NOMO-1 (cell line): ENCODE results near the gene CSRP1.
"Not testable (repeated sequence)": the region's sequence is repeated elsewhere in the genome, so short reads cannot be mapped to it uniquely, and the experiment has no call there.

Experiments used
- DNase-seq, 2 experiments: peaks; one replicate each; lab custom pipeline; 2025; ENCODE audit not compliant: unreplicated experiment in 2 of 2; lab: John Stamatoyannopoulos, UW

CSRP1 gene

DNA sequence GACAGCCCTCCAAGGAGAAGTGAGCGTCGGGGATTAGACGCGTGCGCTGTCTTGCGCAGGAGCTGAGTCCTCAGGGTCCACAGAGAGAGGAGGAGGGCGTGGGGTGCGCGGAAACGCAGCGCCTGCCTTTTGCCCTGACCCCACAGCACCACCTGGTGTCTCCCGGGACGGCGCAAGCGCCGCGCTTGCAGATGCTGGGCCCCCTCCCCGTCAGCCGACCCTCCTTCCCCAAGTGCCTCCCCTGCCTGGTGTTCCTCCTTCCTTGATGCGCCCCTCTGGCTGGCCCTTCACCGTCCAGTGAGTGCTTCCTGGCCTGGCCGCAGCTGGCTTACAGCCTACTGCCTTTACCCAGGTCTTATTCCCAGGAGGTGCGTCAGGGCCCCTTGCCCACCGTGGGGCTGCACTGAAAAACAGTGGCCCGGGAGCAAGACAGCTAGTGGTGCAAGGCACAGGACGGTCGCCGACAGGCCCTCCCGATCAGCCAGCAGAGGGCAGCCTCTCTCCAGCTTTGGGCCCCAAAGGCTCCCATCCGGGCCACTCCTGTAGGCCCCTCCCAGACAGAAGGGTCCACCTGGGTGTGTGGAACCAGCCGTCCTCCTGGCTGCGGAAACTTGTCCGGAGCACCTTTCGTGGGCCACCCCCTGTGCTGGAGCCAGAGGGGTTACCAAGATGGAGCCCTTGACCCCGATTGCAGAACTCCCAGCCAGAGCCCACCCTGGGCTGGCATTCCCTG is 25.0 kb downstream of the CSRP1 start:
- peak; percentile 73 to 86 for DNase-seq

DNA sequence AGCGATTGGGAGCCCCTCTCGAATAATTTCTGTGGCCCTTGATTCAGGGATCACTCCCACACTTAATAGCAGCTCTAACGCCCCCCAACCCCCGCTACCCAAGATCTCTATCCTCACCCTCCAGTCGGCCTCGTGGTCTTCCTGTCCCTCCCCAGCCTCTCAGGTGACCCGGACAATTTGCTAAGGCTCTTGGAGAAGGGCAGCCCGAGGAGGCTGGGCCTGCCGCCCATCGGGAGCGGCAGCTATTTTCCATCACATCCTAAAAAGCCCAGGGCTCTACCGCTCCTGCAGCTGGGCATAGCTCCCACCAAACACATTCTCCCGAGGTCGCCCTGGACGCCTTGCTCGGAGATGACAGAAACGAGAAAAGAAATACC is 25.9 kb downstream of the CSRP1 start:
- no peak for DNase-seq

DNA sequence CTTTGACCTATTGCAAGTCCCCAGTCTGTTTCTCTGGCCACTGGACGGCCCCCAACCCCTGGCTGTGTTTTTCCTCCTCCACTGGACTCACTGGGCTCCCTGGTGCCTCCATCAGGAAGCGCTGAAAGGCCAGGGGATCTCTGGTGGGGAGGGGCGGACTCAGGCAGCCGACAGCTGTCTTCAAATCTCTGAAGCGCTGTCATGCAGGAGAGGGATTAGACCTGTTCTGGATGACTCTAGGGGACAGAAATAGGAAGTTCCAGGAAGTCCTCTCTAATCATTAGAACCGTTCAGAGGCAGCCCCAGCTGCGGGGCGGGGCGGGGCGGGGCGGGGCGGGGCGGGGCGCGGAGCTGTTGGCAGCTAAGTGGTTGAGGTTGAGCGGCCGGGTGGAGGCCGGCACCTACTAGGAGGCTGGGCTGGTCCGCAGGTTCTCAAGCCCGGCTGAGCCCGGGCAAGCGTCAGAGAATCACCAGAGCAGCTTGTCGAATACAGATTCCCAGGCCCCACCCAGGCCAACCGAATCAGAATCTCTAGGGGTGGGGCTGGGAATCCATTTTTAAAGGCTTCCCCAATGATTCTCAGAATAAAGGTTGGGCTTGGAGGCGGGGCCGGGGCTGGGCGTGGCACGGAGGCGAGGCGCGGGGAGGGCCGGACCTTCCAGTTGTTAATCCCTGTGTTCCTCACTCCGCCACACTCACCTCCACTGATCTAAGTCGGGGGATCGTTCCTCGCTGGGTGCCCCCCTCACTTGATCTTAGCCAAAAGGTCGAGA is 26.5 kb downstream of the CSRP1 start:
- peak; percentile 83 to 94 for DNase-seq

DNA sequence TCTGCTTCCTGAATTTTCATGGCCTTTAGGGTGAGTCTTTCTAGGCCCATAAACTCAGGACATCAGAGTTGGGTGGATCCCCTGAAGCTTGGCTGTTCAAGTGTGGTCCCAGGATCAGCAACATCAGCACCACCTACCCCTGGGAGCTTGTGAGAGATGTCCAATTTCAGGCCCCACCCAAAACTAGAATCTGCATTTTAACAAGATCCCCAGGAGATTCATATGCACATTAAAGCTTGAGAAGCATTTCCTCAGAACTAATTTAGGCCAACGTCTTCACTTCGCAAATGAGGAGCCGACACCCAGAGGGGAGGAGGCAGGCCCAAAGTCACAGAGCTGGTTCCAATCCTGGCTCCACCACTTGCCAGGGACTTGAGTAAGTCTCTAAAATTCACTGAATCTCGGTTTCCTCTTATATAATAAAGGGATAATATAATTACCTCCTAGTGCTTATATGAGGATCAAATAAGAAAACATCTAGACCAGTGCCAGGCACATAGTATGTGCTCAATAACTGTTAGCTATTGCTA is 27.7 kb downstream of the CSRP1 start:
- no peak for DNase-seq

DNA sequence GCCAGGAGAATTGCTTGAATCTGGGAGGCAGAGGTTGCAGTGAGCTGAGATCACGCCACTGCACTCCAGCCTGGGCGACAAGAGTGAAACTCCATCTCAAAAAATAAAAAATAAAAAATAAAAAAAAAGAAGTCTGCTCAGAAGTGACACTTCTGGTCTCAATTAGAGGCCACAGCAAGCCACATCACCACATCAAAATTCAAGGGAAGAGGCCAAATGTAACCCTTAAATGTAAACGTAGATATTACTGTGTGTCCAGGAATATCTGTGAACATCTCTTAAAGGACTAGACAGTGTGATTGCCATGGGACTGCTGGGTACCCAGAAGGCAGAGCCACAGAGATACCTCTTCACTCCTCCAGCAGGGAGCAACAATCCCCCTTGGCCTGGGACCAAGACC is 28.3 kb downstream of the CSRP1 start:
- not testable (repeated sequence) for DNase-seq

DNA sequence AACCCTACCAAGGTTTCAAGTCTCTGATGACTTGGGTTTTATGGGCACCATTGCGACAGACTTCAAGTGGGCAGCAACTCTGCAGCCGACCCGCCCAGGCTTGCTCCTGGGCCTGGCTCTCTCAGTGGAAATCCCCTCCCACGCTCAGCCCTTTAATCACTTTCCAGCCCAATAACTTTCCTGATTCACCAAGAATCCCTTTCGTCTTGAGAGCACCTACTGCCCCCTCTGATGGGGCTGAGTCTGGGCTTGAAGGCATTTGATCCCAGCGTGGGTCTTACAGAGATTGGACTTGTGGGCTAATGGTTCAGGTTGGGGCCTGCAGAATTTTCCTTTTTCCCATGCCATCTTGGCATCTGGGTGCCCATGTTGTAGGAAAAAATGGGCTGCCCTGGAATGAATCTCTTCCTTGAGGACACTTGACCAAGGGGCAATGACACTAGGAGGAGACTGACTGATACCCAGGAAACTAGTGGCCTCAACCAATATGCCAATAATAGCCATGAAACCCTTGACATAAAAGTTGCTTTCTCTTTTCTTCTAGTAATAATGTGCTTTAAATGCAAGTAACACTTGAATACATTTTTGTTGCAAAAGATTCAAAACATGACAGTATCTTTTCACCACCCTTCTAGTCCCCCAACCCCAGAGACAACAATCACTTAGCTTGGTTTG is 30.1 kb downstream of the CSRP1 start:
- peak in 1 of 2 experiments; percentile 47 for DNase-seq

DNA sequence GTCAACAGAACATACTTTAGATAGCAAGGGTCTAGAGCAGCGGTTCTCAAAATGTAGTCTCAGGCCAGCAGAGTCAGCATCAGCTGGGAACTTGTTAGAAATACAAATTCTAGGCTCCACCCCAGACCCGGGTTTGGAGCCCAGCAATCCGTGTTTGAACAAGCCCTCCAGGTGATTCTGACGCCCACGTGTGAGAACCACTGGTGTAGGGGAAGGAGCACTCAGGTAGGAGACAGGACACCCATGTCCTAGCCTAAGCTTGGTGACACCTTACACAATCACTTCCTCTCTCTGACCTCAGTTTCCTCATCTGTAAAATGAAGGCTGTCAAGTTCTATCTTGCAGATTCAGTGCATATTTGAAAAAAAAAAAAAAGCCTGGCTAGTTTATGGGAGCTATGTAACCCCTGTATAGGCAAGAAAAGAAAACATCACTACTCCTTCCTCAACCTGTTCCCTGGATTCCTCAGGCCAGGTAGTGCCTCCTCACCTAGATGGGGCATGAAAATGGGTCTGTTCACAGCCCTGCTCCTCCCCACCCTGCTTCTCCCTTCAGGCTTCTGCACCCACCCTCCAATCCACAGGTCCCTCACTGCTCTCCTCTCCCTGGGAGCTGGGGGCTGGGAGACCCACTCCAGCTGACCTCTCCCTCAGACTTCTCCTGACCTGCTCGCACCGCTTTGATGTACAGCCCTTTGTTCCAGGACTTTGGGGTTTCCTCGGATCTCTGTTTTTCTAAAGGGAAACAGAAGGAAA is 30.8 kb downstream of the CSRP1 start:
- no peak for DNase-seq

DNA sequence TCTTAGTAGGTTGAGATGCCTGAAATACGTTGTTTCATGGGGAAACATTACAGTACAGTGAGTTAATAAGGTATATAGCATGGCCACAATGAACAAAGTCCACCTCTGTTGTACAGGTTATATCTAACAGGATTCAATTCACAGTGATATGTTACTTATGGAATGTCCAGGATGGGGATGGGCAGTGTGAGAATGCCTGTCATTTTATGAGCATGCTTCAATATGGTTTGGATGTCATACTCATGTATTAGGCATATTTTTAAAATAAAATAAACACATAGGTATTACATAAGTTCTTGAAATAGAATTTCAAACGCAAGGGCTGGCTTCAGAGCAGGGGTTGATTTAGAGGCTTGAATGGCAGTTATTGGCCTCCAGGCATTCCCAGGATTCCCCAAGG is 31.8 kb downstream of the CSRP1 start:
- DNase-seq, result no peak

DNA sequence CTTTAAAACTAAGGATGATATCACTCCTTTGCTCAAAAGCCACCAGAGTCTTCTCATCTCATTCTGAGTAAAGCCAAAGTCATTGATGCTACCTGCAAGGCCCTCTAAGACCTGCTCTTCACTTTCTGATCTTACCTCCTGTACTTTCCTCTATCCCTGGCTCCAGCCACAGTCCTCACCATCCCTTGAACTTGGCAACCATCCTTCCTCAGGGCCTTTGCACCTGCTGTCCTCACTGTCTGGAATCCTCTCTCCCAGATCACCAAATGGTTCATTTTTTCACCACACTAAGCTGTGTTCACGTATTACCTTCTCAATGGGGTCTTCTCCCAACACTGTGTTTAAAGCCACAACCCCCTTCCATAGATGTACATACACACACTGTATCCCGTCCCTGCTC is 33.6 kb downstream of the CSRP1 start:
- DNase-seq, result no peak

DNA sequence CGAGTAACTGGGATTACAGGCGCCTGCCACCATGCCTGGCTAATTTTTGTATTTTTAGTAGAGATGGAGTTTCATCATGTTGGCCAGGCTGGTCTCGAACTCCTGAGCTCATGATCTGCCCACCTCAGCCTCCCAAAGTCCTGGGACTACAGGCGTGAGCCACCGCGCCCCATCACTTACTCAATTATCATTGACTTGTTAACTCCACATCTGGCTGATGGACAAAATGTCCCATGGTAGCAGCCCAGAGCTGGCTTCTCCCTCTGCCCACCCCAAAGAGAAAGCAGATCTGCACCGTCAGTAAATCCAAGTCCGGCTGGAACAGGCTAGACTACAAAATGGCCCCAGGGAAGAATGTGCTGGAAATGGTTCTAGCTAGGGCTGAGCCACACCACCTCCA is 34.6 kb downstream of the CSRP1 start:
- DNase-seq, result not testable (repeated sequence)

DNA sequence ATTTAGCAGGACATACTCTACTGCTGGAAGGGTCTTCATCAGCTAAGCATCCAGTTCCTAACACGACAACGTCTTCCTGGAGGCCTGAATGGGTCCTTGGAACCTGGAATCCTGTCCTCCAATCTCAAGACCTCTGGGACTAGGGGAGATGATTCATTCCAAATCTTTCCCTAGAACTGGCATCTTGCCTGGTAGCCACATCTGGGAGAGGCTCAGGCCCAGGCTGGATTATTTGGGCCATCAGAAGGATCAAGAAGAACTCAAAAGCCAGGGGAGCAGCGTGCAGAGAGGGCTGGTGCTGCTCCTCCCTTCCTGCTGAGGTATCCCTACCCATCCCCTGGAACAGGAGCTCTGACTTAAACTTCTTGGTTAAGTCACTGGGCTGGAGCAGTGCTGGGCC is 35.2 kb downstream of the CSRP1 start:
- DNase-seq, result no peak

DNA sequence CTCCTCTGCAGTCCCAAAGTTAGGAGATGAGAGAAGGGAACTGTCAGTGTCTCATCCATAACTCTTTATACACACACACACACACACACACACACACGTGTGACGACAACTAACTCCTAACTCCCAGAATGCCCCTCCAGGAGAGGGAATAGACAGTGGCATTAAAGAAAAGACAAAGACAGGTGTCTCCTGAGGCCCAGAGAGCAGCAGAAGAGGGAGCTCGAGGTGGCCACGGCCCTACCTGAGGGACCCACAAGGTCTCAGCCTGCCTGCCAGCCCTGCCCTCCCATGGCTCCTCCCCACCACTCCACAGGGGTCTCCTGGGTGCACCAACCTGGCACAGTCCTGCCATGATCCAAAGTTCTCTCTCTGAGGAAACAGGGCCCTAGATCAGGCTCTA is 36.3 kb downstream of the CSRP1 start:
- DNase-seq, result no peak

DNA sequence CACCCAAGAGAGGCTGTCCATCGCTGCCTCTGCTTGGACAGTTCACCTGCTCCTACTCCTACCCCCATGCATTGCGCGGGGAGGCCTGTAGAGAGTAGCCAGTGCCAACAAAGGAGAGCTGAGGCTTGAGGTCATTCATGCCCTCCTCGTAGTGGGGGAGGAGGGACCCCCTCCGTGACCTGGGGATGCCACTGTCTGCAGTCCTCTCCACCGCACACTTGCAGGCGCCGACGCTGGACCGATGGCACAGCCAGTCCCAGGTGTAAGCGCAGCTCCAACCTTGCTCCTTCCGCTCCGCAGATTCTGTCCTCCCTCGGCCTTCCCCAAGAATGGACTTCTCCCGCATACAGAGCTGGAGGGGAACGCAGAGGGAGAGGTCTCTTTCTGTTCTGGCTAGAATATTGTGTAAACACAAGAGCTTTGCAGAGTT is 37.3 kb downstream of the CSRP1 start:
- DNase-seq, result no peak

DNA sequence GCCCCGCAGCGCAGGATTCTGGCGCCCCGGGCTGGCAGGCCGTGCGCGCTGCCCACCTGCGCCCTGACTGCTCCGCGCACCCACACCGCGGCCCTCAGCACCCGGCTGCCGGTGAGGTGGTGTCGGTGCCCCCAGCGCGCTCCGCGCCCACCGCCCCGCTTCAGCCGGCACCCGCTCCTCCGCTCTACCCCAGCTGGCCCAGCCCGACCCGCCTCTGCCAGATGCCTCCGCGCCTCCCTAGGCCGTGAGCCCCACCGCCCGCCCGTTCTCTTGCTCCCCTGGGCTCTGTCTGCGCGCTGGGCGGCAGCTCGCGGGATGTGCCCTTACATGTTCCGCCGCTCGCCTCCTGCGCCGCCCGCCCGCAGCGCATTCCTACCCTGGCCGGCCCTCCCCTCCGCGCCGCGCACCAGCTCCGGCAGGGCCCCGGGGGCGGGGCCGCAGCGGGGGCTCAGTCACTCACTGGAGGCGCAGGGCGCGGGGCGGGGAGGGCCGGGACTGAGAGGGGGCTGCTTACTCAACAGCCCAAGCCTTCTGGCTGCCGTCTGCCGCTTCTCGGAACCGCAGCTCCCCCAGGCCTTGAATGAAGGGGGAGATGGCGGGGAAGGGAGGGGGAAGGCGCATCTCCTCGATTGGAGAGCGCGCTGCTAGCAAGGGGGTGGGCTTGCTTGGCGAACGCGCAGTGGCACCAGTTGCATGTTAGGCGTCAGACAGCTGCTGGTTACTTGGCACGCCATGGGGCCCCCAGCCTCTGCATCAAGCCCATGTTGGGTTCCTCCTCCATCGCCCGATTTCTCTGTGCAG is 37.9 kb downstream of the CSRP1 start, which contains the start of gene PHLDA3:
Gene PHLDA3 (minus strand): TSS at position 345 of the 801 bp plus-strand sequence. CDS start 402 bp downstream, outside the sequence.
- peak; percentile 59 to 84 for DNase-seq

DNA sequence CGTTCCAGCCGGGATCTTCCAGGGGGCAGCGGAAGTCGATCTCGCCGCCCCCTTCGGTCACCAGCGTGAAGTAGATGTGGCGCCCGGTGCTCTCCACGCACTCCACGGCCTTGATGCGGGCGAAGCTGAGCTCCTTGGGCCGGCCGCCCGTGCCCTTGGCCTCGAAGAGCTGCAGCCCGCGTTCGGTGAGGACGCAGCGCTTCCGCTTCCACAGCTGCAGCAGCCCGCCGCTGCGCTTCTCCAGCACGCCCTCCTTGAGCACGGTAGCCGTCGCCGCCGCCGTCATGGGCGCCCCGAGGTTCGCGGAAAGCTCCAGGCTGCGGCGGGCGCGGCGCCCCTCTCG is 38.5 kb downstream of the CSRP1 start:
- DNase-seq, result peak in 1 of 2 experiments; percentile 41

DNA sequence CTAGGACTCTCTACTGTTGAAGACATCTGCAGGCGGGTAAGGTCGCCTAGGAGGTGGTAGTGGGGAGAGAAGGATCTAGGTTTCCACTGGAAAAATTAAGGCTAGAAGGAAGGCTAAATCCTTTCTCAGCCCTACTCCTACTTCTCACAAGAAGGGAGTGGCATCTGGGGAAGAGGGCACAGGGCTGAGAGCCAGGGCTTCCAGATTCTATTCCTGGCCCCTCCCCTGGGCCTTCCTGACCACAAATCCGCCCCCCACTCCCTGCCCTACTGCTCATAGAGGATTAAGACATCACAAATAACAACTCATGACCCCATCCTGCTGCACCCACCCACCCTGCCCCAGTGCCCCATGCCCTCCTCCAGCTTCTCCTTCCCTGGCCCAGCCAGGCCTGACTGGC is 40.4 kb downstream of the CSRP1 start:
- DNase-seq, result no peak

DNA sequence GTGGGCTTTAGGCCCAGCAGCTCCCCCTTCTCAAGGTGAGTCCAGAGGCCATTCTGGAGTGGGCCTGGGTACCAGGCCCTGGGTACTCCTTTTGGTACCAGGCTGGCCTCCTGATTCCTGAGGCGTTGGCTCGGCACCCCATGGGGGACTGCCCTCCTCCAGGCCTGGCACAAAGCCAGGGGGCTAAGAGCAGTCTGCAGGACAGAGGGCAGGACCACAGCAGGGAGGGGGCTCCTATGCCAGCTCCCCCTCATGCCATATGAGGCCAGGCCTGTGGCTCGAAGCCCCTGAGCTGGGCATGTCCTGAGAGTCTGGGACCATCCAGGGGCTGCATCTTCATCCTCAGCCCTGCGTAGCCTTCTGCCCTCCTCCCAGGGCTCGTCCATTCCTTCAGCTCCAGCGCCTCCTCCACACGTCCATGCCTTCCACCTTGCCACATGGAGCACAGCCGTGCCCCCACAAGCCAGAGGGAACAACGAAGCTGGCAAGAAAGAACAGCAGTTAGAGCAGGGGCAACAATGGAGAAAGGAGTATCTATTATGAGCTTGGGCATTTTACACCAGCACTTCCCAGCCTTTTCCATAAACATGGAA is 41.1 kb downstream of the CSRP1 start:
- DNase-seq, result no peak

DNA sequence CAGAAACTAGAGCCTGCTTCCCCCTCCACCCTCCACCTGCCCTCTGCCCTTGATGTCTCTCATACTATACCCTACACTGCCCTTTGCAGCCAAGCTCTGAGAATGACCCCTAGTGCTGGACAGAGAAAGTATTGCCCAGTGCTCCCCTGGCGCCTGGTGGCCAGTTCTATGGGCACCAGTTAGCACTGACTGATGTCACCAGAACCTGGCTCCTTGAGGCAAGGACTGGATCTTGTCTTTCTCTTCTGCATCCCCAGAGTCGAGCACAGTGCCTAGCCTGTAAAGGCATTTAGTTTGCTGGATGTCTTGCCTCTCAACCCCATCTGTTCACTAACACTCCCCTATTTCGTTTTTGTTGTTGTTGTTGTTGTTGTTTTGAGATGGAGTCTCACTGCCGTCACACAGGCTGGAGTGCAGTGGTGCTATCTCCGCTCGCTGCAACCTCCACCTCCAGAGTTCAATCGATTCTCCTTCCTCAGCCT is 43.8 kb downstream of the CSRP1 start:
- no peak for DNase-seq
